HCT116 (cell line): ENCODE results near the gene SFTPA2. TPM values are rescaled to one million over a fixed set of nuclear protein-coding genes. Genes with fewer than 3 reads are reported as not detected.
"Not testable (repeated sequence)": the region's sequence is repeated elsewhere in the genome, so short reads cannot be mapped to it uniquely, and the experiment has no call there.

Source experiments
- ATAC-seq: fragments of 200-7000 bp; cut with Tn5 transposase; 2 replicates; pipeline ENCODE4 v1.9.1; 2020; ENCODE audit warnings: mild to moderate bottlenecking, moderate library complexity
- BruUV-seq: library from RNA; stranded (reverse); fragments of 400-500 nt; replicated peaks from 2 replicates; lab custom pipeline; 2021; lab: Mats Ljungman, UMichigan
- CTCF ChIA-PET: fragments of 300-600 bp; sonication (Branson Sonifier 250); formaldehyde crosslinking; loops from one replicate; lab custom pipeline; 2021; ENCODE audit warnings: antibody characterized with exemption; lab: Charles Lee
- POLR2A ChIA-PET: fragments of 300-600, 350-600 bp; sonication (Branson Sonifier 250); formaldehyde crosslinking; loops from one replicate; lab custom pipeline; 2021; ENCODE audit warnings: antibody characterized with exemption; lab: Charles Lee
- RAD21 ChIA-PET, 2 experiments: fragments of 300-600 bp; sonication (Branson Sonifier 250); formaldehyde crosslinking; loops; one replicate each; lab custom pipeline; 2023; ENCODE audit warnings: low total read pairs in 2 of 2; ENCODE audit not compliant: uncharacterized antibody in 2 of 2, unreplicated experiment in 2 of 2, low non-redundant PET in 1 of 2; lab: Charles Lee
- DNase-seq: peaks from one replicate; pipeline ENCODE4 v3.0.0-alpha.2; 2010; ENCODE audit warnings: low read depth, low spot score
- H2AFZ ChIP-seq: fragments of 200-600 bp; shearing (Covaris generic), sonication (generic); 2 replicates; pipeline ENCODE4 v1.6.1; 2017; ENCODE audit warnings: low read depth, mixed run types, mixed read lengths, antibody characterized with exemption, low read length; ENCODE audit not compliant: poor library complexity, severe bottlenecking
- H3K27ac ChIP-seq: 2 replicates; pipeline ENCODE4 v1.5.1; 2012; ENCODE audit warnings: low read depth, low read length
- H3K27me3 ChIP-seq: fragments of 200-600 bp; sonication (generic); 2 replicates; pipeline ENCODE4 v1.6.1; 2016; ENCODE audit warnings: mixed run types, low read length, mixed read lengths; ENCODE audit not compliant: insufficient read depth
- H3K36me3 ChIP-seq, 2 experiments: fragments of 200-500 bp in 1 of 2; fragments of 200-600 bp in 1 of 2; sonication (Bioruptor generic) in 1 of 2; sonication (generic) in 1 of 2; 2 replicates each; pipeline versions ENCODE4 v1.5.1 to v1.6.1; 2014 to 2016; ENCODE audit warnings: low read length in 2 of 2, inconsistent platforms in 1 of 2, mixed read lengths in 1 of 2, mixed run types in 1 of 2; ENCODE audit not compliant: insufficient read depth in 2 of 2, control insufficient read depth in 1 of 2
- H3K4me1 ChIP-seq, 2 experiments: fragments of 200-600 bp in 1 of 2; sonication (generic) in 1 of 2; 2 replicates each; pipeline versions ENCODE4 v1.5.1 to v1.6.1; 2012 to 2017; ENCODE audit warnings: low read length in 2 of 2, inconsistent platforms in 1 of 2, mild to moderate bottlenecking in 1 of 2, mixed read lengths in 1 of 2, mixed run types in 1 of 2, moderate library complexity in 1 of 2; ENCODE audit not compliant: insufficient read depth in 2 of 2, control insufficient read depth in 1 of 2
- H3K4me2 ChIP-seq: fragments of 200-600 bp; sonication (generic); 2 replicates; pipeline ENCODE4 v1.6.1; 2017; ENCODE audit warnings: mixed run types, low read length, mixed read lengths
- H3K4me3 ChIP-seq, 2 experiments: fragments of 200-600 bp in 1 of 2; sonication (generic) in 1 of 2; replicated peaks in 1 of 2; 2 replicates each; pipeline ENCODE4 v1.5.1; 2011 to 2016; ENCODE audit warnings: low read length in 2 of 2, control low read depth in 1 of 2, low read depth in 1 of 2, mild to moderate bottlenecking in 1 of 2, mixed read lengths in 1 of 2, mixed run types in 1 of 2
- H3K79me2 ChIP-seq: fragments of 200-600 bp; sonication (generic); 2 replicates; pipeline ENCODE4 v1.6.1; 2017; ENCODE audit warnings: mild to moderate bottlenecking, mixed run types, low read length, moderate library complexity, mixed read lengths; ENCODE audit not compliant: insufficient read depth
- H3K9ac ChIP-seq: fragments of 200-600 bp; sonication (generic); 2 replicates; pipeline ENCODE4 v1.6.1; 2016; ENCODE audit warnings: low read length, mixed read lengths
- H3K9me2 ChIP-seq: fragments of 200-600 bp; sonication (generic), shearing (Covaris generic); 2 replicates; pipeline ENCODE4 v1.6.1; 2017; ENCODE audit warnings: mixed run types, mild to moderate bottlenecking, moderate library complexity; ENCODE audit not compliant: insufficient read depth
- H3K9me3 ChIP-seq, 2 experiments: fragments of 200-500 bp in 1 of 2; fragments of 200-600 bp in 1 of 2; sonication (Bioruptor generic) in 1 of 2; sonication (generic) in 1 of 2; 2 replicates each; pipeline ENCODE4 v1.6.1; 2014 to 2017; ENCODE audit warnings: low read length in 2 of 2, mixed read lengths in 2 of 2, inconsistent platforms in 1 of 2, low read depth in 1 of 2, mild to moderate bottlenecking in 1 of 2, mixed run types in 1 of 2, moderate library complexity in 1 of 2; ENCODE audit not compliant: control insufficient read depth in 1 of 2, insufficient read depth in 1 of 2
- H4K20me1 ChIP-seq: fragments of 200-600 bp; sonication (generic), shearing (Covaris generic); 2 replicates; pipeline ENCODE4 v1.6.1; 2017; ENCODE audit warnings: mixed run types, mild to moderate bottlenecking, moderate library complexity; ENCODE audit not compliant: insufficient read depth
- ATF3 ChIP-seq: IDR thresholded peaks from 2 replicates; pipeline ENCODE4 v1.6.1; 2012
- CBX3 ChIP-seq: IDR thresholded peaks from 2 replicates; pipeline ENCODE4 v1.6.1; 2012; ENCODE audit warnings: low read depth
- EGR1 ChIP-seq: IDR thresholded peaks from 2 replicates; pipeline ENCODE4 v1.6.1; 2012; ENCODE audit warnings: low read depth
- EZH2 ChIP-seq: fragments of 200-600 bp; sonication (generic); IDR thresholded peaks from 2 replicates; pipeline ENCODE4 v1.6.1; 2017; ENCODE audit warnings: antibody characterized with exemption, mixed run types
- MAX ChIP-seq: IDR thresholded peaks from 2 replicates; pipeline ENCODE4 v1.6.1; 2012
- POLR2A ChIP-seq: IDR thresholded peaks from 2 replicates; pipeline ENCODE4 v1.7.0; 2011; ENCODE audit warnings: borderline replicate concordance; ENCODE audit not compliant: insufficient read depth, insufficient read length; ENCODE audit errors: extremely low read depth
- POLR2AphosphoS5 ChIP-seq: IDR thresholded peaks from 2 replicates; pipeline ENCODE4 v1.6.1; 2011; ENCODE audit warnings: mild to moderate bottlenecking, low read depth, low read length, moderate library complexity
- RAD21 ChIP-seq: IDR thresholded peaks from 2 replicates; pipeline ENCODE4 v1.6.1; 2012; ENCODE audit warnings: low read depth, mild to moderate bottlenecking
- REST ChIP-seq: IDR thresholded peaks from 2 replicates; pipeline ENCODE4 v1.6.1; 2012; ENCODE audit warnings: low read depth
- SIN3A ChIP-seq: IDR thresholded peaks from 2 replicates; pipeline ENCODE4 v1.6.1; 2012; ENCODE audit warnings: low read depth
- YY1 ChIP-seq: IDR thresholded peaks from 2 replicates; pipeline ENCODE4 v1.6.1; 2011; ENCODE audit warnings: low read length, low read depth, moderate library complexity, mild to moderate bottlenecking; ENCODE audit not compliant: insufficient replicate concordance; ENCODE audit errors: extremely low read depth
- ZNF274 ChIP-seq: fragments of 200-500 bp; sonication (Bioruptor generic); IDR thresholded peaks from 2 replicates; pipeline ENCODE4 v1.6.1; 2014; ENCODE audit warnings: mild to moderate bottlenecking, low read depth, low read length, inconsistent platforms
- intact Hi-C: fragments of 100-400 bp; cut with micrococcal nuclease; formaldehyde crosslinking; loops from 2 replicates; pipeline ENCODE4 v1.10.0; 2022
- total RNA-seq: library from RNA; stranded (reverse); gene quantifications from one replicate; pipeline ENCODE4 v1.2.1, GENCODE V29; 2021; ENCODE audit not compliant: unreplicated experiment

The SFTPA2 gene
- total RNA-seq, 1 experiment from 2014 or later, result 6.9 TPM

- no peaks in the 10 kb centered on the region for H4K20me1 ChIP-seq
- TF ChIP-seq ZNF274, result no peak
- no peak for TF ChIP-seq SIN3A
- TF ChIP-seq MAX, result no peak
- no peak for TF ChIP-seq POLR2AphosphoS5
- TF ChIP-seq ATF3, result no peak
- TF ChIP-seq YY1, result no peak
- no peak for TF ChIP-seq RAD21
- TF ChIP-seq EZH2, result no peak
- no peak for TF ChIP-seq EGR1
- no peak for TF ChIP-seq POLR2A
- no peak for TF ChIP-seq CBX3
- no peak for TF ChIP-seq REST
- no peaks in the 10 kb centered on the region; the same call in 1 of the 2 replicates for H3K27me3 ChIP-seq
- no TSS peak for BruUV-seq
- H3K9me2 ChIP-seq, result no peaks in the 10 kb centered on the region
- ChIA-PET RAD21 (no interaction called here), CTCF (no interaction called here), POLR2A (no interaction called here)
- no peaks in the 10 kb centered on the region for H3K79me2 ChIP-seq
- ATAC-seq (no peak), DNase-seq (no peak)
- intact Hi-C loops, result no loop called here
- H3K4me2 ChIP-seq, result no peak overlapping the region
- no peaks in the 10 kb centered on the region for H3K36me3 ChIP-seq
- no peak overlapping the region for H3K4me3 ChIP-seq
- no peaks in the 10 kb centered on the region for H3K9me3 ChIP-seq
- no peaks in the 10 kb centered on the region for H3K4me1 ChIP-seq
- H3K27ac ChIP-seq, result no peak overlapping the region
- H3K9ac ChIP-seq, result no peak overlapping the region
- no peak overlapping the region for H2AFZ ChIP-seq
Observed at GRCh38 chr10:79583488-79584024, 23.3 kb upstream of the SFTPA2 start.

GRCh38 chr10:79582954-79583353 is 22.7 kb upstream of the SFTPA2 start:
- DNase-seq, H3K79me2 ChIP-seq, ATAC-seq, H3K9me2 ChIP-seq, H3K9ac ChIP-seq, intact Hi-C loops, H3K9me3 ChIP-seq, BruUV-seq, H3K4me1 ChIP-seq, POLR2A ChIA-PET, H4K20me1 ChIP-seq, H3K4me2 ChIP-seq, H3K27ac ChIP-seq, RAD21 ChIA-PET, H3K36me3 ChIP-seq, H3K4me3 ChIP-seq, CTCF ChIA-PET, H2AFZ ChIP-seq, H3K27me3 ChIP-seq: not testable (repeated sequence)
